ENCODE results near the gene CHST4.
"Not testable (repeated sequence)": the region's sequence is repeated elsewhere in the genome, so short reads cannot be mapped to it uniquely, and the experiment has no call there.

Gene CHST4

GRCh38 chr16:71524566-71525553, 1.4 kb upstream of the CHST4 start:
- DNase-seq (ENCODE audit: low spot score): no peak

- DNase-seq (ENCODE audit: low spot score): no peak
Observed at GRCh38 chr16:71528257-71528656, 2.0 kb downstream of the CHST4 start.

- DNase-seq (ENCODE audit: low spot score): no peak
Observed at GRCh38 chr16:71528863-71529262, 2.6 kb downstream of the CHST4 start.

DNA sequence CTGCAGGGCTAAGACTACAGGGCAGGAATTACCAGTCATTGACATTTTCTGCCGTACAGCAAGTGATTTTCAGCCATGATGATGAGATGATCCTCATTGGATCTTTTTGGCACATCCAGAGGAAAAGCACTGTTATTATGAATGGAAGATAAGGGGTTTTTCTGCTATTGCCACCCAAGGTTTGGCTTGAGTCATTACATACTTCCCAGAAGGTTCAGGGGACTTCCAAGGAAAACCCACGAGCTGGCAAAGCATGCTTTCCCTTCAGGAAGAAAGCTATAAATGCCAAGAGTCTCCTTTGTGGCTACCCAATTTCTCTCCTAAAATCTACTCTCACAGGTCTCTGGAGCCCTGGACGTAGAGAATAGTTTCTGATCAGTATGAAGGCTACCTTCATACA, 6.1 kb downstream of the CHST4 start:
- DNase-seq (ENCODE audit: low spot score): no peak

DNA sequence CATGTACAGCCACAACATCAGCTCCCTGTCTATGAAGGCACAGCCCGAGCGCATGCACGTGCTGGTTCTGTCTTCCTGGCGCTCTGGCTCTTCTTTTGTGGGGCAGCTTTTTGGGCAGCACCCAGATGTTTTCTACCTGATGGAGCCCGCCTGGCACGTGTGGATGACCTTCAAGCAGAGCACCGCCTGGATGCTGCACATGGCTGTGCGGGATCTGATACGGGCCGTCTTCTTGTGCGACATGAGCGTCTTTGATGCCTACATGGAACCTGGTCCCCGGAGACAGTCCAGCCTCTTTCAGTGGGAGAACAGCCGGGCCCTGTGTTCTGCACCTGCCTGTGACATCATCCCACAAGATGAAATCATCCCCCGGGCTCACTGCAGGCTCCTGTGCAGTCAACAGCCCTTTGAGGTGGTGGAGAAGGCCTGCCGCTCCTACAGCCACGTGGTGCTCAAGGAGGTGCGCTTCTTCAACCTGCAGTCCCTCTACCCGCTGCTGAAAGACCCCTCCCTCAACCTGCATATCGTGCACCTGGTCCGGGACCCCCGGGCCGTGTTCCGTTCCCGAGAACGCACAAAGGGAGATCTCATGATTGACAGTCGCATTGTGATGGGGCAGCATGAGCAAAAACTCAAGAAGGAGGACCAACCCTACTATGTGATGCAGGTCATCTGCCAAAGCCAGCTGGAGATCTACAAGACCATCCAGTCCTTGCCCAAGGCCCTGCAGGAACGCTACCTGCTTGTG, 10.7 kb downstream of the CHST4 start:
- no peak for DNase-seq (ENCODE audit: low spot score)

DNA sequence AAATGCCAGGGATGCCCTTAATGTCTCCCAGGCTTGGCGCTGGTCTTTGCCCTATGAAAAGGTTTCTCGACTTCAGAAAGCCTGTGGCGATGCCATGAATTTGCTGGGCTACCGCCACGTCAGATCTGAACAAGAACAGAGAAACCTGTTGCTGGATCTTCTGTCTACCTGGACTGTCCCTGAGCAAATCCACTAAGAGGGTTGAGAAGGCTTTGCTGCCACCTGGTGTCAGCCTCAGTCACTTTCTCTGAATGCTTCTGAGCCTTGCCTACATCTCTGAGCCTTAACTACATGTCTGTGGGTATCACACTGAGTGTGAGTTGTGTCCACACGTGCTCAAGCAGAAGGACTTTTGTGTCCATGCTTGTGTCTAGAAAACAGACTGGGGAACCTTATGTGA, 11.4 kb downstream of the CHST4 start:
- peak; percentile 42 for DNase-seq (ENCODE audit: low spot score)

GRCh38 chr16:71542377-71542776, 16.2 kb downstream of the CHST4 start:
- DNase-seq (ENCODE audit: low spot score): no peak

DNA sequence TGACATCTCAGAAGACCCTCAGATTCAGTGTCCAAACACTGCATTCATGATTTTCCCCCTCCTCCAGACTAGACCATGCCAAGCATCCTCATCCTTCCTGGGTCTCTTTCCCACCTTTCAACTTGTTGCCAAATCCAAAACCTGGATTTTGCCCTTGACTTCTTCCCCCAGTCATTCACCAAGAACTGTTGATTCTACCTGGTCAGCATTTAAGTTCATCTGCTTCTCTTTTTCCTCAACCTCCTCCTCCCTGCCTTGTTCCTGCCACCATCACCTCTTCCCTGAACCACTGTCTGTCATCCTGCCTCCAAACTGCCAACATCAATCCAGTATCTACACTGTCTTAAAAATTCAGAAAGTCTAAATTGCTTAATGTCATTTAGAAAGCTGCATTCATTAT, 20.9 kb downstream of the CHST4 start:
- DNase-seq (ENCODE audit: low spot score): no peak

GRCh38 chr16:71552698-71553503, 26.7 kb downstream of the CHST4 start:
- no peak for DNase-seq (ENCODE audit: low spot score)

DNA sequence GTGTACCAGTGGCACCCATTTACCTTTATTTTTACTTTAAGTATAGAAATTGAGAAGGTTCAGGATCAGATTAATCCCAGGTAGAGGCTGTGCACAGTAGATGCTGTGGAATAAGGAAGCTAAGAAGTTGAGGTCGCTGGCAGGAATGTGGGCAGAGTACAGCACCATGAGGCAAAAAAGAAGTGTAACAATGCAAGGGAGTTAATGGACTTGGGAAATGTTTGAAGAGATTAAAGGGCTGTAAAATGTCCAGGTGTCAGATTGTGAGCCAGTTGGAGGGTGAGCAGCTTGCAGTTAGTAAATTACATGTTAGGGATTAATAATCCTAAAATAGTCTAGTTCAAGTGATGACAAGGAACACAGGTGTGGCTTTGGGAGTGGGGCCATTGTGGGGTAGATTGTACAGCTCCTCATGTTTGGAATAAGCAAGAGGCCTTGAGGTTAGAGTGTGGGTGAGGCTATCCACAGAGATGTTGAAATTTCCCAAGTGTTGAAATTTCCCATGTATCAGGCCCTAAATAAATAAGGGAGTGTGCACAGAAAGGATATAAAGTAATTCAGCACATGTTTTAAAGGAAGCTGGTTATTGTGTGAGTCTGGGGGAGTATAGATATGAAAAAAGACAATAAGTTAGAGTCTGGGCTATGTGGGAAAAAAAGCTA, 29.1 kb downstream of the CHST4 start:
- no peak for DNase-seq (ENCODE audit: low spot score)

- no peak for DNase-seq (ENCODE audit: low spot score)
Observed at GRCh38 chr16:71557299-71557698, 31.1 kb downstream of the CHST4 start.

- DNase-seq (ENCODE audit: low spot score): no peak
Observed at GRCh38 chr16:71557954-71558582, 31.8 kb downstream of the CHST4 start.

GRCh38 chr16:71559855-71560254, 33.6 kb downstream of the CHST4 start:
- DNase-seq (ENCODE audit: low spot score): no peak

DNA sequence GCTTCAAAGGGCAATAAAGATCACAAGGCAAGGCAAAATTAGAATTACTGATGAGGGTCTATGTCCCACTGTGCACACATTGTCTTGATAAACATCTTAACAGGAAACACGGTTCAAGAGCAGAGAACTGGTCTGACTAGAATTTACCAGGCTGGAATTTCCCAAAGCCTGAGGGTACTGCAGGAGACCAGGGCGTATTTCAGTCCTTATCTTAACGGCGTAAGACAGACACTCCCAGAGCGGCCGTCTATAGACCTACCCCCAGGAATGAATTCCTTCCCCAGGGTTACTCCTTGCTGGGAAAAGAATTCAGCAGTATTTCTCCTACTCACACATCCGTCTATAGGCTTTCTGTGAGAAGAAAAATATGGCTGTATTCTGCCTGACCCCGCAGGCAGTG, 35.7 kb downstream of the CHST4 start:
- DNase-seq (ENCODE audit: low spot score): not testable (repeated sequence)

- DNase-seq (ENCODE audit: low spot score): no peak
Observed at GRCh38 chr16:71562552-71562951, 36.3 kb downstream of the CHST4 start.

GRCh38 chr16:71564335-71564967, 38.2 kb downstream of the CHST4 start:
- no peak for DNase-seq (ENCODE audit: low spot score)

DNA sequence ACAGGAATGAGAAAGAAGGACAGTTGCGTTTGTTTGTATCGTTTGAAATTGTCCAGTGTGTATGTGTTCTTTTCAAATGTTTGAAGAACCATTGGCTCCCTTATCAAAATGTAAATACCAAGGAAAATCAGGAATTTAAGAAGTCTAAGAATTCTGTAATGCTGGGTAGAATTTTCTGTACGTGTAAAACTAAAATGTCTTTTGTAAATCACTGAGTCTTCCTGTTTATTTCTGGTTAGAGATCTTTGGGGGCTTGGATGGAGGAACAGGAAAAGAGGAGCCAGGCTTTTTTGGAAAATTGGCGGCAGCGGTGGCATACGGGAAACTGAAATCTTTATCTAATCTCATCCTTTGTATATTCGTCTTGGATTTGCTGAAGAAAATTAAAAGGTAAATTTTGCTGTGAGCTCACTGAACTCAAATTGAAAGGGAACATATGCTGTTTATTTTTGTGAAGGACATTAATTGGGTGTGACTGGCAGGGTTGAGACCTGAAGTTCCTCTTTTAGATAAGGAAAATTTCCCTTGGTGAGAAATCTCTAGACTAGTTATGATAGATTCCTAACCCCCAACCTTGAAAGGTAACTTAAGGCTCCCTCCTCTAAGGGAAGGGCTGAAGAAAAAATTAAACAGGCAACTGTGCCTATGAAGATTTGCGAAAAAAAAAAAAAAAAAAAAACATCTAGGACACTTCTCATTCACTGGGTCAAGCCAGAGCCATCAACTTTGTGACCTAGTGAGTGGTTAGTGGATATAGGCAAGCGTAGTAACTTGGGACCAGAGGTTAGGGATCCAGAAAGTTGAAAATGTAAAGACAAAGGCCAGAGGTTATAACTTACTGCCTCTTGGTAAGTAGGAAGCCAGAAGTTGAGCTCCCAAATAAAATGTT, 39.8 kb downstream of the CHST4 start:
- DNase-seq (ENCODE audit: low spot score): no peak

DNA sequence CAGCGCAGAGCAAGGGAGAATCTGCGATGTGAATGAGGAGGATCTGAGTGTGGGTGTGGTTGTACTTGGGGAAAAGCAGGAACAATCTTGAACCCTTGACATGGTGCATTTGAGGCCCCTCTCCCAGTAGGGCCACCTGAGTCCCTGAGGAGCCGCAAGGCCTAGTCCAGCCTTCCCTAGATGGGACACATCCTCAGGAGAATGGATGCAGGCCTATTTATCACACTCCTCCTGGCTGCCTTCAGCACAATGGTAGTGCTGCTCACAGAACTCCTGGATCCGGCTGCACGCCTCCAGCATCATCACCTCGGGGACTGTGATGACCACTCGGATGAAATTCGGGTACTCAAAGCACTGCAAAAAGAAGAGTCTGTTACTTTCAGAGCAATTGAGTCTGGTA, 41.7 kb downstream of the CHST4 start:
- no peak for DNase-seq (ENCODE audit: low spot score)

GRCh38 chr16:71568551-71568950, 42.3 kb downstream of the CHST4 start:
- DNase-seq (ENCODE audit: low spot score): no peak

GRCh38 chr16:71569621-71570020, 43.4 kb downstream of the CHST4 start:
- DNase-seq (ENCODE audit: low spot score): no peak

Measured in pons (tissue), 1 donor.